Thoracic aorta endothelial cell (primary cell): ENCODE results near the gene FAM236C. TPM values are rescaled to one million over a fixed set of nuclear protein-coding genes. Genes with fewer than 3 reads are reported as not detected.

Source experiments
- total RNA-seq: library from RNA; depleted of rRNA; stranded (reverse); fragments of >200 nt; gene quantifications from 2 replicates; pipeline ENCODE4 v1.2.3, GENCODE V29; 2012

Gene FAM236C
- total RNA-seq: not detected in 2 replicates

DNA sequence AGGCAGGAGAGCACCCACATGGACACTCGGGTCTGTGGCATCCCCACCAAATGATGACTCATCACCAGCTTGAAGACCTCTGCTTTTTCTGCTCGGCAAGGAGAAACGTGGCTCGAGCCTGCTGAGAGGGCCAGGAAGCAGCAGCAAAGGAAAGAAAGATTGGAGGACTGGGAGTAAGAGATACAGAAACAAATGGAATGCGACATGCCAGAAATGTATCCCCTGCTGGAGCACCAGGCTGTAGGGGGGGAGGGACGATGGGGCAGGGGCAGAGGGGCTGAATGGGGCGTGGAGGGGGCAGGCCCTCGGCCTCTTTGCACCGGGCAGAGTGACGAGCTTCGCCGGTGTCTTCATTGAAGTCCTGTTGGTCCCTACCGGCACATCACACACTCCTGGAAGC lies at the start of gene FAM236C:
FAM236C (plus strand) TSS at position 301 of the 400 bp plus-strand sequence. CDS start 100 bp downstream, outside the sequence.

DNA sequence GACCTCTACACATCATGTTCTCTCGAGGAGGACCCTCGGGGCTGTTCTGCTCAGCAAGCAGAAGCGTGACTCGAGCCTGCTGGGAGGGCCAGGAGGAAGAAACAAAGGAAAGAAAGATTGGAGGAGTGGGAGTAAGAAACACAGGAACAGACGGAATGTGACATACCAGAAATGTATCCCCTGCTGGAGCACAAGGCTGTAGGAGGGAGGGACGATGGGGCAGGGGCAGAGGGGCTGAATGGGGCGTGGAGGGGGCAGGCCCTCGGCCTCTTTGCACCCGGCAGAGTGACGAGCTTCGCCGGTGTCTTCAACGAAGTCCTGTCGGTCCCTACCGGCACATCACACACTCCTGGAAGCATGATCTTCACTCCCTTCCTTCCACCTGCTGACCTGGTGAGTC lies 25.5 kb downstream of the FAM236C start, which contains the start of gene FAM236A:
FAM236A (plus strand) TSS at position 301 of the 400 bp plus-strand sequence; CDS start at position 358, 57 bp downstream.

DNA sequence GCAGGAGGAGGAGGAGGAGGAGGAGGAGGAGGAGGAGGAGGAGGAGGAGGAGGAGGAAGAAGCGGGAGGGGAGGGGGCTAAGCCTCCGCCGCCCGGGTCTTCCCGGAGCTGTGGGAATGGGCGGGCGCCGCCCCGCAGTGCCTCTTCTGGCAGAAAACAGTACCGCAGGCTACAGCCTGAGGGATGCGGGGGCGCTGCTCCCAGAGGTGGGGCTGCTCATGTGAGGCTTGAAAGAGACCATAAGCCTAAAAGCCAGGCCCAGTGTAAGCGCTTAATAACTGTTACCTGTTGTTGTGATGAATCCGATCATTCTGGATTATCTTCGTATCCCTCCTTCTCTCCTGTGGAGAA lies 31.4 kb downstream of the FAM236C start, which contains the start of gene DMRTC1:
DMRTC1 (minus strand) TSS at position 19 of the 351 bp plus-strand sequence. CDS start 68,143 bp downstream, outside the sequence.

Other genes starting within 250 kb of the FAM236C start
- 8.0 and 14.3 TPM in 2 replicates for gene PHKA1, start 198.3 kb upstream of the FAM236C start, total RNA-seq
- gene DMRTC1B, start 135.7 kb upstream of the FAM236C start, total RNA-seq: not detected in 2 replicates
- not detected in 2 replicates for gene FAM236B, start 130.0 kb upstream of the FAM236C start, total RNA-seq
- gene FAM236D, start 104.4 kb upstream of the FAM236C start, total RNA-seq: not detected in 2 replicates
- not detected in 2 replicates for gene FAM236A, start 25.6 kb downstream of the FAM236C start, total RNA-seq
- gene DMRTC1, start 31.2 kb downstream of the FAM236C start, total RNA-seq: not detected in 2 replicates
- not detected in 2 replicates for gene PABPC1L2B, start 90.3 kb downstream of the FAM236C start, total RNA-seq
- not detected in 2 replicates for gene PABPC1L2A, start 166.9 kb downstream of the FAM236C start, total RNA-seq